NCI-H774 (cell line): ENCODE measurements around the gene PLB1.

ENCODE experiments used
- DNase-seq: peaks from one replicate; lab custom pipeline; 2025; lab: John Stamatoyannopoulos, UW

PLB1 gene

DNA sequence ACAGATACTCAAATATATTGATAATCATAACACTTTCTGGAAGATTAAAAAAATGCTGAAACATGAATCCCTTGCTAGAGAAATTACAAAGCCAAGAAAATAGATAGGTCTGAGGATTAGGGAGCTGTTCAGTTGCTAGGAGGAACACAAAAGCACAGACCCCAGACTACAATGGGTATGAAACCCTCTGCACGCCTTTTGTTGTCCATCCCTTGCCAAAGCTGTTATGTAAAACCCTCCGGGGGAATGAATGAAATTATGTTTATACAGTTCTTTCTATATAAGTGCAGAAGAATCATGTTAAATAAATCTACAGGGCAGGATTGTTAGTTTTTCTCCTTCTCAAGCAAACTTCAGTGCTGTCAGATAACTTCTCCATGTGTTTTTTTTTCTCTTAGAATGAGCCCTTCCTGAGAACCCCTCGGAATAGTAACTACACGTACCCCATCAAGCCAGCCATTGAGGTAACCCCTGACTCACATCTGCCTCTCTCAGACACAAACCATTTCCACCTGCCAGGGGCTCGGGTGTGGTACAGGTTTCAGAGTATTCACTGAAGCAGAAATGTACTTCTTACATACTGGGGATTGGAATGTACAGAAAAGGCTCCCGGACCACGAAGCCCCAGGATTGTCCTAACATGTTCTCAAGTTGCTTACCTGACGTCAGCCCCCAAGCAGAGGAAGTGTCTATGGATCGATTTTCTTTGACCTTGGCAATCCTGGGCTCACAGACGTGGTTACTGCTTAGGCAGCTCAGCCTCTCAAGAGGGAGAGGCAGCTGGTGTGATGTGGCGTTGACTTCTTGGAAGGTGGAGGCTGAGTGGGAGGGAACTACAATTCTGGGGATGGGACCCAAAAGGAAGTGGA, 118.0 kb downstream of the PLB1 start:
- DNase-seq = no peak

DNA sequence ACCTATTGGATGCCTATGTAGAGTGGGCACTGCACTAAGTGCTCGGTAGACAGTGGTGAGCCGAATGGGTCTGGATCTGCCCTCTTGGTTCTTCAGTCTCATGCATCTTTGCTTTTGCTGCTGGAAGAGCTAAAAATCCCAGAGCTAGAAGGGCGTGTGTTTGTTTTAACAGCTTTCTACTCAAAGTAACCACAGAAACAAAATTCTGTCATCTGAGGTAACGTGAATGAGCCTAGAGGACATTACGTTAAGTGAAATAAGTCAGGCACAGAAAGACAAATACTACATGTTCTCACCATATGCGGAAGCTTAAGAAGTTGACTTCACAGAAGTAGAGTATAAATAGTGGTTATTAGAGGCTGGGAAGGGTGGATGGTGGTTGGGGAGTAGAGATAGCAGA, 119.8 kb downstream of the PLB1 start:
- no peak for DNase-seq

DNA sequence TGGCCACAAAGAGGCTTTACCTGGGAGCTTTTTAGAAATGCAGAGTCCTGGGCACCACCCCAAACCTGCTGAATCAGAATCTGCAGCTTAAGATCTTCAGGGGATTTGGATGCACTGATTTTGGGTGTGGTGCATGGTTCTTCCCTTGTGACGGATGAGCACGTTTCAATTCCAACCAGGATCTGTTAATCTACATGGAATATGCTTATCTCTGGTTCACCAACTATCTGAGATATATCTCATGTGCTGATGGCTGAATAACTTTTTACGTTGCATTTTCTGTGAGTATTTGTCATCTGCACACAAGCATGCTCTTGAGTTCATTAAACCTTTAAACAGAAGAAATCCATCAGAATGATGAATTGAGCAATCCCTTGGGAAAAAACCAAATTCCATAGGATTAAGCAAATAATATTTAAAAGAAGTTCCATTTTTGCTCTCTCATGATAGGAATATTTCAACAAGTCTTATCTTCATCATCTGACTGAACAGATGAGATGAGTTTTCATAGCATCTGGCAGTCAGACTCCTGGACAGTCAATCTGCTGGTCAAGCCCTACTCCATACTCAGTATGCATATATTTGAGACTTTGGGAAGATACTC, 120.6 kb downstream of the PLB1 start:
- DNase-seq = no peak

DNA sequence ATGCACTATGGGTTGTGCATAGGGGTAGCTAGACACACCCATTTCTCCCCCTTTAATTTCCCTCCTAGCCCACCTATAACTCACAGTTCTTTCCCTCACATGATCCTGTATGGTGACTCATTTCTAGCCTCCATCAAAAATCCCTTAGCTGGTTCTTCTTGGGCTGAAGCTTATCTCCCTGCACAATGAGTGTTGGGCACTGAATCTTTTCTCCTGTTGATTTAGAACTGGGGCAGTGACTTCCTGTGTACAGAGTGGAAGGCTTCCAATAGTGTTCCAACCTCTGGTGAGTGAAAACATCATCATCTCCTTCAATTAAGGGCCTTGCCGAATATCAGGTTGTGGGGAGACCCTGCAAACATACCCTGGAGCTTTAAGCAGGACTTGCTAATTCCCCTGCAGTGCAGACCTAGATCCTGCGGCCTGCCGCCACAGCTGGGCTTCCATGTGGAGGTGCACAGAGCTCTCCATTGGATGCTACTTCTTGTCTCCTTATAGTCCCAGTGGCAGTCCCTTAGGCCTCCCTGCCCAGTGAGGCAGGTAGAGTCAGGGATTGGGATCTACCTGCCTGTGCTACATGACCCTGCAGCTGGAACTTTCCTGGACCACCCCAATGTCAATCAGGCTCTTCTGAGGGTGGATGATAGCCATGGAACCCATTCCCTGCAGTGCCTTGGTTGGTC, 121.8 kb downstream of the PLB1 start:
- no peak for DNase-seq

DNA sequence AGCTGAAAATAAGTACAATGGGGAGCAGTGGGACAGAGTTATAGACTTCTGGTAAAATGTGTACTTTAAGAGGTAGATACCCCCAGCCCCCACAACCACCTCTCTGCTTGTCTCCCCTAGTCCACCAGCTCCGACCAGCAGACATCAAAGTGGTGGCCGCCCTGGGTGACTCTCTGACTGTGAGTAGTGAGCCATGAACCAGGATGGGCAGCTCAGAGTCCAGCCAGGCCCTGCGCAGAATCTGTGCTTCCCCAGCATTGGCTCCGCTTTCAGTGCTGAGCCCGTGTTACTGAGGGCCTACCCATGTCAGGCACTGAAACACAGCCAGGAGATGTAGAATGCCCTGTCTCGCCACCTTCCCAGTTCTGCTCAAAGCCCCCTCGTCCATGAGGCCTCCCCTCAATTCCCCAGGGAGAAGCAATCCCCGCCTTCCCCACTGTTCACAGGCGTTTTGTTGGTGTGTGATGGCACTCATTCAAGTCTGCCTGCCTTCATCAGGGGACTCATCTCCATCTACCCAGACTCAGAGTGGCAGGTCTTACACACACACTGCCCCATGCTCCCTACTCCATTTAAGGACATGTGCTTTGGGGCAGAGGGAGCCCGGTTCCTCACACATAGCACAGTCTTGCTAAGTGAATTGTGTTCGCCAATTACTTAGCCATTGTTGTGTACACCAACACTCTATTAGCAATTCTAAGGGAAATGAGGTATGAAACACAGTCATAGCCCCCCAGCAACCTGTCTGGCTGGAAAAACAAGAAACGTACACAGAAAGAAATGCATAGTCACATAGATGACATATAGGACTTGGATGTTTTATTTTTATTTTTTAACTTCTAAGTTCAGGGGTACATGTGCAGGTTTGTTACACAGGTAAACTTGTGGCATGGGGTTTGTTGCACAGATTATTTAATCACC, 122.6 kb downstream of the PLB1 start:
- DNase-seq = no peak

DNA sequence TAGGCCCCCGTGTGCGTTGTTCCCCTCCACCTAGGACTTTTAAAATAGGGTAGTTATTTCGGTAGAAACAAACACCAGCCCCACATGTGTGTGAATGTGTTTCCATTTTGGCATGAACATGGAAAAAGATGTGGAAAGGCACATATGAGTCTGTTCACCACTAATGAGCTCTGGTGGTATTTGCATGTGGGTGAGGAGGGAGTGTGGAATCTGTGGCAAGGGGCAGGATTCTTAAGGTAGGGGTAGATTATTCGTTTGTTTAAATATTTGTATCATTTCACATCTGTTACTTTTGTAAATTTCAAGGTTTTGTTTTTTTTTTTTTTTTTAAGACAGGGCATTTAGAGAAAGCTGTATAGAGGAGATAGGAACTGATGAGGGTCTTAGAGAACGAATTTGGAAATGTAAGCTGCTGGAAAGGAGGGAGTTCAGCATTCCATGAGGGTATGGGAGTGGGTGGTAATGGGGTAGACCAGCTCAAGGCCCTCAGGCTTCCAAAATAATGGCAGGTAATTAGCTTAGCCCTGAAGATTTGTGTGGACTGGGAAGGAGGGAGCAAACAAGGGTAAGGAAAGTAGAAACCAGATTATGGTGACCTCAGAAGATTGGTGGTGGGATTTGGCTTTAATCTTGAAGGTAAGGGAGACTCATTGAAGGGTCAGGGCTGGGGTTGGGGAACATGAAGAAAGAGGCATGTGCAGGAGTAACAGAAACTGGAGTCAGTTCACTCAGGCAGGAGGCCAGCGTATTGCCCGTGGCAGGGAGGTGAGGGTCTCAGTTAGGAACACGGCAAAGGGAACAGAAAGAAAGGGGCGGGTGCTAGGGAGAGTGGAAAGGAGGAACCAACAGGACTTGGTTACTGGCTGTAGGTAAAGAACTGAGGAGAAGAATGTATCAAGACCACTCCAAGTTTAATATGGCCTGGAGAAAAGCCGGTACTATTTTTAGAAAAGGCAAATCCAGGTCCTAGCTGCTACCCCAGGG, 123.6 kb downstream of the PLB1 start:
- no peak for DNase-seq

DNA sequence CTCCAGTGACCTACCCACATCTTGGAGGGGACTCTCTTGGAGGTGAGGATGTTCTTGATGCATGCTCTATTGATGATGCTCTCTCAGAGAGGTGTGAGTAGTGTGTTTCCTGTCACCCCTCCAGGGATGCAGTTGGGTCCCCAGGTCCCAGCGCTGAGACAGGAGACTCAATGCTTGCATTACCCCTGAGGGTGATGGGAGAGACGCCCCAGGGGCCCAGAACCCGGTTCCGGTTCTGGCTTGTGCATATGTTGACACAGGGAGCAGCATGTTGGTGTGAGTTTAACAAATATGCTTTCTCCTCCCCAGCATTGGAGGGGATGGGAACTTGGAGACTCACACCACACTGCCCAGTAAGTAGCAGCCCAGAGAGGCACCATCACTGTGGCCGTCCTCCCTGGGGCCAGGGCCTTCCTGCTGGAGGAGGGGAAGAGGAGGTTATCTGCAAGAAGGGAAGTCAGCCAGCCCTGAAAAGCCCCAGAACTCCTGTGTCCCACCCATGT, 124.5 kb downstream of the PLB1 start:
- no peak for DNase-seq

DNA sequence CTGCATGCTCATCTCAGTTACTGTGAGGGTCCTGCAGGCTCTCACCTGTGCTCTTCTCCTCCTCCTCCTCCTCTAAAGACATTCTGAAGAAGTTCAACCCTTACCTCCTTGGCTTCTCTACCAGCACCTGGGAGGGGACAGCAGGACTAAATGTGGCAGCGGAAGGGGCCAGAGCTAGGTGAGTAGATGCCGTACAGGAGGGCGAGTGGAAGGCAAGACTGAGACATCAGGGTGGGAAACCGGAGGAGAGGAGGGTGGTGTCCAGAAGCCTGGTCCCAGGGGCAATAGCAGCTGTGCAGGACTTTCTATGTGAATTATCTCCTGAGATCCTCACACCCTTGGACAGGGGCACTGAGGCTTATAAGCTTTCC, 124.9 kb downstream of the PLB1 start:
- no peak for DNase-seq

DNA sequence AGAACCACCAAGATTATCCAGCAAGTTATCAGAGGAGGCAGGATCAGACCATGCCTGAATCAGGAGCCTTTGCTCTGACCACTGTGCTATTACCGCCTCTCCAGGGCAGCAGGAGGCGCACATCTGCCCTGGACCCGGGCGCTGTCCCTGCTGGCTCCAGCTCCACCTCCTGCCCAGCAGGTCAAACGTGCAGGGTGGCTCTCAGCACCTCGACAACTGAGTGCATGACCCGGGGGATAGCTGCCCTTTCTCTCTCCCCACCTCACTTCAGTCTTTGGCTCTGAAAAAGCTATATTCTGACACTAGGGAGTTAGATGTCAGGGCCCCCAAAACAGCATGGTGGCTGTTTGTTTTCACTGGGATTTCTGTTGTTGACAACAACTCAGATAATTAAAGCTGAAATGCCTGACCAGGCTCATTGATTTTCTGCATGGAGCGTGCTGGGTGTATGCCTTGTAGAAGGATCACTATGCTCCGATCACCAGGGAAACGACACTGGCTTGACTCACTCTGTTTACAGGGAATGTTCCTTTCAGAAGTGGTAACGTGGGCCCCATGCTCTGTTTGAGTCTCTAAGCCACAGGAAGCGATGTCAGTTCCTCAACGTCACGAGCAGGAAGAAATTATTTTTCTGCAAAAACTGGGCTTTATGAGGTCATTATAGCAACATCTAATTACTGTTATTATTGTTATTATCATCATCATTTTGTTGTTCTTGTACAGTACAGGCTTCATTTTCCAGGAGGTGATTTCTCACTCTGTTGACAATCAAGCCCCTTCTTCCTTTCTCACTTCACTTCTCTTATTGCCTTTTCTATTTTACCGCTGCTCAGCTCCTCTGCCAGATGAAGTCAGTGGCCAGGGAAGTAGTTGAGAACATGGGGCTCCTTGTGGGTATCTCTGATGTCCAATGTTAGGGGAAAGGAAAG, 125.6 kb downstream of the PLB1 start:
- peak; percentile 79 for DNase-seq

DNA sequence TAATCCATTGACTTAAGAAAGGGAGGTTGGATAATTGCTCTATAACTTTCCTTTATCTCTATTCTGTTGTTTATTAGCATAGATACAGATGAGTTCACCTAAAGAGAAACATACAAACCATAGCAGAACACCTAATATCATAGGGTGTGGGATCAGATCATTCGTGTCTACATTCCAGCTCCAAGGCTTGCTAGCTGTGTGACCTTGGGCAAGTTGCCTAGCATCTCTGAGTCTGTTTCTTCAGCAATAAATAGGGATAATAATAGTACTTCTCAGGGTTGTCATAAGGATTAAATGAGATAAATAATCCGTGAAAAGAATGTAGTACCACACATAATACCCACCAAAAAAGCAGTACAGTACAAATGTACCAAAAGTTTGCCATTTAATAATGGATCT, 126.2 kb downstream of the PLB1 start:
- no peak for DNase-seq

DNA sequence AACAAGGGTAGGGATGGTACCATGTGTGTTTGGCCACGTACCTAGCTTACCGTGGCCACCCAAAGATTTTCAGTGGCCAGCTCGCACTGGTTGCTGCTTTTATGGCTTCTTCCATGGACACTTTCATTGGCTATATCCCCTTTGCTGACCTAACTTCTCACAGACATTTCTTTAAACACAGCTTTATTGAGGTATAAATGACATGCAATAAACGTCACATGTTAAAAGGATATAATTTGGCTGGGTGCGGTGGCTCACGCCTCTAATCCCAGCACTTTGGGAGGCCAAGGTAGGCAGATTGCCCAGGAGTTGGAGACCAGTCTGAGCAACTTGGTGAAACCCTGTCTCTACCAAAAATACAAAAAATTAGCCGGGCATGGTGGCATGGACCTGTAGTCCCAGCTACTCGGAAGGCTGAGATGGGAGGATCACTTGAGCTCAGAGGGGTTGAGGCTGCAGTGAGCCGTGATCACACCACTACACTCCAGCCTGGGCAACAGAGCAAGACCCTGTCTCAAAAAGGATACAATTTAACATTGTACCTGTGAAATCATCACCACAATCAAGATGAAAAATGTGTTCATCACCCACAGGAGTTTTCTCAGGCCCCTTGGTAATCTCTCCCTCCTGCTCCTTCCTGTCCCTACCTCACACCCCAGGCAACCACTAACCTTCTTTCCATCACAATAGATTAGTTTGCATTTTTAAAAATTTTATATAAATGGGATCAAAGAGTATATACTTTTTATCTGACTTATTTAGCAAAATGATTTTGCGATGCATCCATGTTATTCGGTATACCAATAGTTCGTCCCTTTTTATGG, 127.9 kb downstream of the PLB1 start:
- DNase-seq = no peak

DNA sequence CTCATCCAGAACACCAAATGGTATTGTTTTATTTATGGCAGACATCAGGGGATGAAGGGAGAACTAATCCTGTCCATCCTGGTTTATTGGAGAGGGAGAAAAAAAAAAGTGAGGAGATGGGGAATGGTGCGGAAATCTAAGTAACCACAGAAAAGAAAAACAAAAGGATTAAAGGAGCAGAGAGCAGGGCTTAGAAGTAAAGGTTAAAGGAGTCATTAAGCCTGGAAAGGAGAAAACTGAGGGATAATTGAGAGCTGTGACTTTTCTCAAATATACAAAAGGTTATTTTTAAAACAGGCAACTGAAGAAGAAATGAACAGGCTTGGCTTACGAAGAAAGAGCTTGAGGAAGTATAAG, 128.6 kb downstream of the PLB1 start:
- DNase-seq = no peak

DNA sequence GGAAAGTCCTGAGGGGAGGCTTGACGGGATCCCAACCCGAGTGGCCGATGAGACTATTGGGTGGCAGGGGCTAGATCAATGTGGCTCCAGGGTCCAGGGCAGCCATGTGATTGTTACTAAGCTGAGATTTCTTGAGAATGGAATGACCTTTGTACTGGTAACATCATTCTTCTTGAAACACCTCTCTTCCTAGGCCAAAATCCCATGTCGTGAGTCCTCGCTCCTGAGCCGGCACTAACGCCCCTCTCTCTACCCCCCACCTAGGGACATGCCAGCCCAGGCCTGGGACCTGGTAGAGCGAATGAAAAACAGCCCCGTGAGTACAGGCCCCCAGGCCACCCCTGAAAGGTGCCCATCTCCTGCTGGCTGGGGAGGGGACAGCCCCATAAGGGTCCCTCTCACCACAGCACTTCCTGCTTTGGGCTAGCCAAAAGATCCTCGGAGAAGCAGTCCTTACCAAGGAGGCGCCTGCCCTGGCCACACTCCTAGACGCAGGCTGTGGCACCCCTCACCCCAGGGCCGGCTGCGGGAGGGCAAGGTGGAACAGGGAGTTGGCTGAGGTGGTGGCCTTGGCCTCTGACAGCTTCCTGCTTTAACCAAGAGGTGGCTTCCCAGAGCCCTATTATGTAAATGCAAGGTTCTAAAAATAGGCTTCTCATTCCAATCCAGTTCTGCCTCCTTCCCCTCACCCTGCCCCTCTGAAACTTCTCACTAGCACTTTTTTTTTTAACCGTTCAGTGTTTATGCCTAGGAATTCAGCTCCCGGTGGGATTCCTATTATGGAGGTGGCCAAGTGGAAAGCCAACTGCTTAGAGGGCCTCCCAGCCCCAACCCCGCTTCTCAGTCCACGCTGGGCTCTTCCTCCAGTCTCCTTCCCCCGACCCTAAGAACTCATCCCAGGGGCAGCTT, 129.2 kb downstream of the PLB1 start:
- DNase-seq = no peak

DNA sequence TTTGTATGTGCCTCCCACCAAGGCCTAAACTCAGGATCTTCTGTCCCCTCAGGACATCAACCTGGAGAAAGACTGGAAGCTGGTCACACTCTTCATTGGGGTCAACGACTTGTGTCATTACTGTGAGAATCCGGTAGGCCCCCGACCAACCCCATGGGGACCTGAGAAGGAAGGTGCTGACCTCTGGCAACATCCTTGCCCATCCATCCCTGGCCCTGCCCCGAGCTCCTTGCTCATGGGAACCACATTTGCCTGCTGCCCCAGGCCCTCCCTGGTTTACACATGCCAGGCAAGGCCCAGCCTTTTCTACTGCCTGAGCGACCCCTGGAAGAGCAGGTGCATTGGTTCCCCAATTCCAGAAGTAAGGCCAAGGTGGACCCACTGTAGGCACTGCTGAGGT, 130.5 kb downstream of the PLB1 start:
- DNase-seq = no peak

DNA sequence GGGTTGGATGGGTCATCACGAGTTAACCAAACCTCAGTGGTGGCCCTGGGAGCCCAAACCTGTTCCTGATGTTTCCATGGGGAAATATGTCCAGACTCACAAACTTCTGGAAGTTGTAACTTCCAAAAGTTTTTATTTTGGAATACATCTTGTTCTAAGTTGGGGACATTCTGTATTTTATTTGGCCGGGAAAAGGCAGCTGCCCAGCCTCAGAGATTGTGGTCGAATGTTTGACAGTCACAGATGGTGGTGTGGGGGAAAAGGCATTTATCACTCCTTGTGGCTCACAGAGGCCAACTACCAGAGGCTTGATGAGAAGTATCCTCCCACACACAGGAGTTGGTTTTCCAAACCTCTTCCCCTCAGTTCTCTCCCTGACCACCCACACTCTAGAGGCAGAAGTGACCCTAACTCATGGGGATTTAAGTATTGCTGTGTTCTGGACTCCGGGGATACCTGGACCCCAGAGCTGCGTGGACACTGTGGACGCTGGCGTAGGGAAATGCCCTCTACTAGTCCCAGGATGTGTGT, 131.1 kb downstream of the PLB1 start:
- no peak for DNase-seq

DNA sequence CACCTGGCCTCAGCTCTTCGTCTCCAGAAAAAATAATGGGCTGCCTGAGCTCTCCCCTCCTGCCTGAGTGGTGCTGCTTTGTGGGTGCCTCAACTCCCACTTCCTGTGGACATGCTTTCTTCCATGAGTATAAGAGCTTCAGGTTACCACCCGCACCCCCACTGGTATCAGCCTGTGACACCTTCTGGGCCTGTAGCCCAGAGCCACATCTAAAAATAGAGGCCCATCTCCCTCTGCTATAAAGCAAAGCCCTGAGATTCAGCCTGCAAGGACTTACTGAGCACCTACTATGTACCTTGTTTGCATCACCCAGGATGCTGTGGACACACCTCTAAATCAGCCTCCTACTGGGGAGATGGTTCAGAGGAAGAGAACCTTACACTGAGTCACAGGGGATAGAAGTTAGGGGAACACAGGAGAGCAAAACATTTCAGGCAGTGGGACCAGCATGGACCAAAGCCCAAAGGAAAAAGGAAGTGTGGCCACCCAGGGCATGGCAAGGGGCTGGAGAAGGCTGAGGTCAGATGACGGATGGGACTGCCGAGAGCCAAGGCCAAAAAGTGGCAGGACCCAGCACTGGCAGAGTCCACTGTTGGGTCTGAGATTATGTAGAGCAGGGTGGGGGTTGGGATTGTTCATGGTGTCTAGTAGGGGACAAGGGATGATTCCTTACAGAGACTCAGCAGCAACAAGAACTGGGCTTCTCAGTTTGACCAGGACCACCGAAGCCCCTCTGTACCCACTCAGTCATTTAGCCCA, 132.0 kb downstream of the PLB1 start:
- DNase-seq = no peak

DNA sequence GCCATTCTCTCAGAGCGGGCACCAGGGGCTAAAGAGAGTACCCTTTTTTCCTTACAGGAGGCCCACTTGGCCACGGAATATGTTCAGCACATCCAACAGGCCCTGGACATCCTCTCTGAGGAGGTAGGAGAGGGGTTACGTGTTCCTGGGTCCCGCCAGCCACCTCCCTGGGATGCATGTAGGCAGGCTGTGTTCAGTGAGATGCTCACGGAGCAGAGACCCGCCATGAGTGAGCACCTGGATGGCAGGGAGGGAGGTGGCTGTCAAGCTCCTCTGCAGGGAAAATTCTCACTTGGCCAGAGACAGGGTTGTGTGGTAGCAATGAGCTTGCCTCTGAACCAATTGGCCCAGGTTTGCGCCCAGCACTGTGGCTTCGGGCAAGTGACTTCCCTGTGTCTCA, 132.6 kb downstream of the PLB1 start:
- no peak for DNase-seq
